HG02759 (cell line): Measurements from ENCODE around the gene WDR45B.
"Not testable (repeated sequence)": the region's sequence is repeated elsewhere in the genome, so short reads cannot be mapped to it uniquely, and the experiment has no call there.

Experiments used
- ATAC-seq: cut with Tn5 transposase; IDR thresholded peaks from one replicate; pipeline ENCODE4 v1.9.1; 2021; ENCODE audit warnings: mild to moderate bottlenecking, moderate library complexity; ENCODE audit not compliant: unreplicated experiment

The WDR45B gene

DNA sequence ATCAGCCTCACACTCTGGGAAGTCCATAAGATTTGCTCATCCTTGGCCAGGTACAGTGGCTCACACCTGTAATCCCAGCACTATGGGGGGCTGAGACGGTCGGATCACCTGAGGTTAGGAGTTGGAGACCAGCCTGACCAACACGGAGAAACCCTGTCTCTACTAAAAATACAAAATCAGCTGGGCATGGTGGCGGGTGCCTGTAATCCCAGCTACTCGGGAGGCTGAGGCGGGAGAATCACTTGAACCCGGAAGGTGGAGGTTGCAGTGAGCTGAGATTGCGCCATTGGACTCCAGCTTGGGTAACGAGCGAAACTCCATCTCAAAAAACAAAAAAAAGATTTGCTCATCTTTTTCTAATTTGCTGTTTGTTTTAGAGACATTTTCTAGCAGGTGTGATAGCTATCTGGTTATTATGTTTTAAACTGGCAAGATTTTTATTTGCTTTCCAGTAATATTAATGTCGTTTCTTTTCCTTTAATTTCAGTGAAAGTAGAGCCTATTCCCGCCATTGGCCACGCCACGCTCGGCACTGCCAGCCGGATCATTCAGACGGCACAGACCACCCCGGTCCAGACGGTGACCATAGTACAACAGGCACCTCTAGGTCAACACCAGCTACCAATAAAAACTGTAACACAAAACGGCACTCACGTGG lies 61.5 kb downstream of the WDR45B start:
- no peak for ATAC-seq

DNA sequence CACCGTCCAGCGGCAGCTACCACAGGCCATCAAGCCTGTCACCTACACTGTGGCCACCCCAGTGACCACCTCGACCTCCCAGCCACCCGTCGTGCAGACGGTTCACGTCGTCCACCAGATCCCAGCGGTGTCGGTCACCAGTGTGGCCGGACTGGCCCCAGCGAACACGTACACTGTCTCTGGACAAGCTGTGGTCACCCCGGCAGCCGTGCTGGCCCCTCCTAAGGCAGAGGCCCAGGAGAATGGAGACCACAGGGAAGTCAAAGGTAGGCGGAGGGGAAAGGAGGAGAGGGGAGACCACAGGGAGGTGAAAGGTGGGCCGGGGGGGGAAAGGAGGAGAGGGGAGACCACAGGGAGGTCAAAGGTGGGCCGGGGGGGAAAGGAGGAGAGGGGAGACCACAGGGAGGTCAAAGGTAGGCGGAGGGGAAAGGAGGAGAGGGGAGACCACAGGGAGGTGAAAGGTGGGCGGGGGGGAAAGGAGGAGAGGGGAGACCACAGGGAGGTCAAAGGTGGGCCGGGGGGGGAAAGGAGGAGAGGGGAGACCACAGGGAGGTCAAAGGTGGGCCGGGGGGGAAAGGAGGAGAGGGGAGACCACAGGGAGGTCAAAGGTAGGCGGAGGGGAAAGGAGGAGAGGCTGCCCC lies 62.2 kb downstream of the WDR45B start:
- ATAC-seq = not testable (repeated sequence)

DNA sequence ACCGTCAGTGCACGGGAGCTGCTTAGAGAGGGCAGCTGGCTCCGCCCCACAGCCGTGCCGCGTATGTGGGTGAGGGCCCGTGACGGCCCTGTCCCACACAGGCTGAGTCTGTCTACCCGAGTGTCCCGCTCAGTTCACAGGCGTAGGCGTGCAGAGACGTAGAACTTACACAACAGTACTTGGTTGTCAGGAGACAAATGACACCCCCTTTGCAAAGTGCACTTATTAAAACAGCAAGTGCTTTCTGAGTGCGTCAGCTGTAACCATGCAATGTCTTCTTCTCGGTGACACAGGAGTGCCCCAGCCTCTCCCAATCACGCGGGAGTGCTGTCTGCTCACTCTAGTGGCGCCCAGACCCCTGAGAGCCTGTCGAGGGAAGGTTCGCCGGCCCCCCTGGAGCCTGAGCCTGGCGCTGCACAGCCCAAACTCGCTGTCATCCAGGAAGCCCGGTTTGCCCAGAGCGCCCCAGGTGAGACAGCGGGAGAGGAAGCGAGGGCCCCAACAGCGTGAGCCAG lies 64.5 kb downstream of the WDR45B start:
- ATAC-seq = no peak

DNA sequence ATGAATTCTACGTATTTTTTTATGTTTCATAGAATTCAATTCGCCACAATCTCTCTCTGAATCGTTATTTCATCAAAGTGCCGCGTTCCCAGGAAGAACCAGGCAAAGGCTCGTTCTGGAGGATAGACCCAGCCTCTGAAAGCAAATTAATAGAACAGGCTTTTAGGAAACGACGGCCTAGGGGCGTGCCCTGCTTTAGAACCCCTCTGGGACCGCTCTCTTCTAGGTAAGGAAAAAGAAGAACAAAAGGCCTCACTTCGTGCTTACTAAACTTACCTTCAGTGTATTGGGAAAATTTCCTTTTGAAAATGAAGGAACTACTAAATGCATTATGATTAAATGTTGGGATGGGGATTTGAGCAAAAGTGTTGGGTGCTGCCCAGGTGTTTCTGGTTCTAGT lies 65.5 kb downstream of the WDR45B start:
- ATAC-seq = no peak

DNA sequence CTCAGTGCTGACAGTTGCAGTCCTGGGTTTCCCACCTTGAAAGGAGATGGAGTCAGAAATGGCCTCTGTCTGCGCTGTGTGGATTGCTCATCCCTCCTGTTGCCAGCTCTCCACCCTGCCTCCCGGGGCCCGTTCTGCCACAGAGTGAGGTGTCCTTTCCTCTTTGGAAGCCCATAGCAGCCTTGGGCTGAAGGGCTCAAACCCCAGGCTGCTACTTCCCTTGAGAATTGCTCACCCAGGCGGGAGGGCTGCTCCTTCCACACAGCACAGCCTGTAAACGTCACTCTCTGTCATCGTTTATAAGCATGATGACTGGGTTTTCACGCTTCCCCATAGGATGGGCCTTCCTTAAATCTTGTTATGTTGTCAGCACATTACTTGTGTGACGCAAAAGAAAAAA lies 66.0 kb downstream of the WDR45B start:
- no peak for ATAC-seq

DNA sequence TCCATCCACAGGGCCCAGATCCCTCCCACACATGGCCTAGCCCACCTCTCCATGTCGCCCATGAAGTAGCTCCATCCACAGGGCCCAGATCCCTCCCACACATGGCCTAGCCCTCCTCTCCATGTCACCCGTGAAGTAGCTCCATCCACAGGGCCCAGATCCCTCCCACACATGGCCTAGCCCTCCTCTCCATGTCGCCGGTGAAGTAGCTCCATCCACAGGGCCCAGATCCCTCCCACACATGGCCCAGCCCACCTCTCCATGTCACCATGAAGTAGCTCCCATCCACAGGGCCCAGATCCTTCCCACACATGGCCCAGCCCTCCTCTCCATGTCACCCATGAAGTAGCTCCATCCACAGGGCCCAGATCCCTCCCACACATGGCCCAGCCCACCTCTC lies 68.3 kb downstream of the WDR45B start:
- ATAC-seq = not testable (repeated sequence)

DNA sequence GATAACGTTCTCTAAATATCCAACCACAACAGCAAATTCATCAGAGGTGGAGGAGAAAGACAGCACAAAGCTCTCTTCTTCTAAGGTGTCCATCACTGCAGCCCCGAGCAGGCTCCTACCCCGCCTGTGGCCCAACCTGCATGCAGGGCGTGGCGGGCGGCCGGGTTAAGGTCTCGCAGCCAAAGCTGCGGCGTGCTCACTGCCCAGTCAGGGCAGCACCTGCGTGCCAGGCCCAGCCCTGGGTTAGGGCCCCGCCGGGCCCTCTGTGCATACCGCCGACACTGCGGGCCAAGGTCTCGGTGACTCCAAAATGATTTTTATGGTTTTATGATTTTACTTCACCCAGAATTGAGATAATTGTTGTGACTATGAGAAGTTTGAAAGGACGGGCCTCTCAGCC lies 70.9 kb downstream of the WDR45B start:
- ATAC-seq = no peak

DNA sequence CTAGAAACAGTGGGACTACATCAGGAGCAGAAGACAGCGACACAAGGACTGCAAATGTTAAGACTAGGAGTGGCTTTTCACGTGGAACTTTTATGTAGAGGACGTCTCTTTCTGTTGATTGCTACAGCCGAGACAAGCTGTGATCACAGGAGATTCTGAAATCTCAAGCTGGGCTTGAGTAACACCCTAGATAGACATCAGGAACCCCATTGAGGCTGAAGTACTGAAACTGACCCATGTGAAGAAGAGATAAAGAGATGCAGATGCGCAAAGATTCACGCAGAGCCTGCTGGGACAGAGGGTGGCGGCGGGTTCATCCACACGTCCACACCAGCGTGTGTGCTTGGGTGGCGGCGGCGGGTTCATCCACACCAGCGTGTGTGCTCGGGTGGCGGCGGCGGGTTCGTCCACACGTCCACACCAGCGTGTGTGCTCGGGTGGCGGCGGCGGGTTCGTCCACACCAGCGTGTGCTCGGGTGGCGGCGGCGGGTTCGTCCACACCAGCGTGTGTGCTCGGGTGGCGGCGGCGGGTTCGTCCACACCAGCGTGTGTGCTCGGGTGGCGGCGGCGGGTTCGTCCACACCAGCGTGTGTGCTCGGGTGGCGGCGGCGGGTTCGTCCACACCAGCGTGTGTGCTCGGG lies 72.5 kb downstream of the WDR45B start:
- not testable (repeated sequence) for ATAC-seq

DNA sequence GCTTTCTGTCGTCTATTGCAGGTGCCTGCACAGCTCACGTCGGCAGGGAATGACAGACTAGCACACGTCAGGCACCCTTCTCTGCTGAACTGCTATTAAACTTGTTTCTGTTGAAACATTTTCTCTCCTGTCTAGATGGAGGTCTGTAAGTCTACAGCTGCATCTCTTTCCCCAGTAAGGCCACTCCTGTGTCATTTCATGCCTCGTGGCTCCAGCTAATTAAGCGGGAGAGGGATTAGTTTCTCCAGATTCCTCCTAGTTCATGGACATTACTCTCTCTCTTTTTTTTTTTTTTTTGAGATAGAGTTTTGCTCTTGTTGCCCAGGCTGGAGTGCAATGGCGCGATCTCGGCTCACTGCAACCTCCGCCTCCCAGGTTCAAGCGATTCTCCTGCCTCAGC lies 74.2 kb downstream of the WDR45B start:
- ATAC-seq = no peak

DNA sequence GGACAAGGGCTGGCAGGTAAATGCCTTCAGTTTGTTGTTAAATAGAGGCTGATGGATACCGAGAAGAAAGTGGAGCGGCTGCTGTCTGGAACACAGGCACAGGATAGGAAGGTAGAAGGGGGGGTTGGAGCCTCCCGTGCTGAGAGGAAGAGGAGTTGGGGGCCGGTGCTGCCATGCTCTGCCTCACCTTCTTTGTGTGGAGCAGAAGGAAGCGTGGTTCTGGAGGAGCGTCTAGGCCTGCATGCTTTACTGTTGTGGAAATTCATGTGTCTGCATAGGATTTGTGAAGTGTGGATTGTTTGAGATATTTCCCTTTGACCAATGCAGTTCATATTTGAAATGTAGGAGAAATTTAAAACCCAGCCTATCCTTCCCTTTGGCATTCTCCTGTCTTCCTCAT lies 76.4 kb downstream of the WDR45B start:
- no peak for ATAC-seq

DNA sequence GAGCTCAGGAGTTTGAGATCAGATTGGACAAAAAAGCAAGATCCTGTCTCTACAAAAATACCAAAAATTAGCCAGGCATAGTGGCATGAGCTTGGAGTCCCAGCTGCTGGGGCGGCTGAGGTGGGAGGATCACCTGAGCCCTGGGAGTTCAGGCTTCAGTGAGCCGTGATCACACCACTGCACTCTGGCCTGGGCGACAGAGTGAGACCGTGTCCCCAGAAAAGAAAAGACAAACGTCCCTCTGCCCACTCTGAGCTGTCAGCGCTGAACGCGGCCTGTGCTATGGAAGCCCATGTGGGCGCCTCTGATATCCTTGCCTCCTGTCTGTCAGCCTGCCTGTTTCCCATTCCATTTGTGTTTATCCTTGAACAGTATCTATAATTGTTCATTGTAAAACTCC lies 78.0 kb downstream of the WDR45B start:
- no peak for ATAC-seq

DNA sequence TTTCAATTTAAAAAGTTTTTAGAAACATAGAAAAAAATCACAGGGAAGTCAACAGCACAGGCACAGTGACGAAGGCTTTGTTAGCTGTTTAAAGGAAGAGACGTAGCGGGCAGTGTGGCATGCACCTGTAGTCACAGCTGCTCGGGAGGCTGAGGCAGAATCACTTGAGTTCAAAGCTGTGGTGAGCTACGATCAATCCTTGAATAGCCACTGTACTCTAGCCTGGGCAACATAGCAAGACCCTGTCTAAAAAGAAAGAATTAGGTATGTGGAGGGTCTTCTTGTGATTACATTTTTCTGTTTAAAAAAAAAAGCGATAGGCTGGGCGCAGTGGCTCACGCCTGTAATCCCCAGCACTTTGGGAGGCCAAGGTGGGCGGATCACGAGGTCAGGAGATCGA lies 78.6 kb downstream of the WDR45B start:
- ATAC-seq = no peak

DNA sequence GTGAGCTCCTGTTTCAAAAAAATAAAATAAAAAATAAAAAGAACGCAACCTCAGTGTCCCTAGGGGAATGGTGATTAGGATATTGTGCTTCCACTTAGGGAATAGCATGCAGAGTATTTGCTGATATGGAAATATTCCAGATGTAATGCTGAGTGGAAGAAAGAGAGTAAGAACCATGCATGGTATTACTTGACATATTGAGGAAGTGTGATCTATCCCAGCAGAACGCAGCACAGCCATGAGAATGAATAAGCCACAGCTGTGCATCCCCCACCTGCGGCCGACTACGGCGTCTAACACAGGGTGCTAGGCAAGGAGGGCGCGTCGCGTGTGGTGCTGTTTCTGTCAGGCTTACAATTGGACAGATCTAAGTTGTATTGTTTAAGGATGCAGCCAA lies 79.2 kb downstream of the WDR45B start:
- no peak for ATAC-seq

DNA sequence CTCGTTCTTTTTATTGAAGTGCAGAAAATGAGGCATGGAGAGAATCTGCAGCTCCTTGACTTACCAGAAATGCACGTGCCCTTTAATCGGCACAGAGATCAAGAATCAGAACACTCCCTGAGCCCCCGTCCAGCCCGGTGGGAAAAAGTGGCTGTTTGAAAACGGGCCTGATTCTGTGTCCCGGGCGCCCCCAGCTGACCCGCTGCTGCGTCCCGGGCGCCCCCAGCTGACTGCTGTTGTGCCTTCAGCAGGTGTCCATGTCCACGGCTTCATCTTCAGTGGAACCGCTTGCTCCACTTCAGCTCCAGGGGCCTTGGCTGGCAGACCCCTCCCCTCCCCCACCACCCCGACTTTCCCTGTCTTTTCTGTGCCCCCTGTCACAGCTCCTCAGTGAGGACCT lies 81.0 kb downstream of the WDR45B start:
- ATAC-seq = no peak

DNA sequence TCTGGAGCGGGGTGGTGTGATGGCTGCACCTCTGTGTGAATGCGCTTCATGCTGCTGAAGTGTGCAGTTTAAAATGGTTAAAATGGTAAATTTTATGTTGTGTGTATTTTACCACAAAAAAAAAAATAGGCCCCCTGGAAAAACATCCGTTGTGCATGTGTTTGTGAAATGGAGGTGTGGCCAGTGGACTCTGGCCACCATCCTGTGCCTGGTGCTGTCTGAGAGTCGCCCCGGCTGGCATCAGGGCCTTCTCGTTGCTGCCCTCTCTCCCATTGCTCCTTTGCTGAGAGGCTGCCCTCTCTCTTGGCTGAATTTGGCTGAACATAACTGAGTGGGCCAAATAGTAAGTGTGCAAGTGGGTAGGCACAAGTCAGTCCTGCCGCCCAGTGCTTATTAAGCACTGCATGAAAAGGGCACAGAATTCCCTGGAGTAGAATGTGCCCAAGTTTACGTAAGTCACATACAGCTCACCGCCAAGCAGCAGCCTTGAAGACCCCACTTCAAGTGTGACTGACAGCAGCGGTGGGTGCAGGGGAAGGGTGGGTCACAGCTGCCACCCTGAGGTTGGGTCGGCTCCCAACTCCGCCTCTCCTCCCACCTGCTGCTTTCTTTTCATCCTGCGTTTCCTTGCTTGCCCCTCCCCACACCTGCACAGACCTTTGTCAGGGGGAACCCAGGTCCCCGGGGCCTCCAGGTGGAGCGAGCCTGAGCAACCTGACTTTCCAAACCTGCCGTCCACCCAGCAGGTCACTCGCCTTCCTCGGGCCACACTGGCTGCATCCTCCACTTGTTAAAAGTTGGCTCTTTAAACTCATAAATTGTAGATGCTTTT lies 81.9 kb downstream of the WDR45B start:
- no peak for ATAC-seq

DNA sequence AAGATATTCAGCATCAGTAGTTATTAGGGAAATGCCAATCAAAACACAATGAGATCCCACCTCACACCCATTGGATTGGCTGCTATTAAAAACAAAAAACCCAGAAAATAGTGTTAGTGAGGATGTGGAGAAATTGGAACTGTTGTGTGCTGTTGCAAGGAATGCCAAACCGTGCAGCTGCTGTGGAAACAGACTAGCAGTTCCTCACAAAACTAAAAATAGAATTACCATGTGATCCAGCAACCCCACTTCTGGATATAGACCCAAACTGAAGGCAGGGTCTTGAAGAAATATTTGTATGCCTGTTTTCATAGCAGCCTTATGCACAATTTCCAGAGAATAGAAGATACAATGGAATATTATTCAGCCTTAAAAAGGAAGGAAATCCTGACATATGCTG lies 82.7 kb downstream of the WDR45B start:
- ATAC-seq = no peak
